ENCODE data around the gene SNAPC2.

- TF ChIP-seq CTCF (IDR thresholded peaks at IDR 0.05) (no peak), ZFX (IDR thresholded peaks at IDR 0.05; ENCODE audit: borderline replicate concordance) (no peak)
Observed at GRCh38 chr19:7921302-7921966, 1.3 kb downstream of the SNAPC2 start.
